NCI-H1417 treated with DMSO at 0.1 percent for 48 hours (cell line): ENCODE measurements around the gene HTRA3.

Experiments used
- DNase-seq: peaks from one replicate; lab custom pipeline; 2025; lab: John Stamatoyannopoulos, UW

HTRA3 gene

DNA sequence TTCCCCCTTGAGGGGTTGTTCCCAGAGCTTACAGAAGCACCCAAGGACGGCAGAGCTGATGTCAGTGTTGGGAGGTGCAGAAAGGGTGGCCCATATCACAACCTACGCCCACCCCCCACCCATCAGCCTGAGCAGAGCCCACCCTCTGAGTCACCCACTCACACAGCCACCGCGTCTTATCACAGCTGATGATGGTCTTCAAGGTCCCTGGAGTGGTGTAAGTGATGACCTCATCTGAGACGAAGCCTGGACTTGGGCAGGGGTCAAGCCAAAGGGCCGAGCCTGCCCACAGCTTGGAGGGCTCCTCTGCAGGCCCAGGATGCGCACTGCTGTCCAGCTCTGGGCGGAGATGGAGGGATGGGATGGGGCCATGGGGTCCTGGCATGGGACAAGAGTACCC lies 3.0 kb upstream of the HTRA3 start:
- no peak for DNase-seq

DNA sequence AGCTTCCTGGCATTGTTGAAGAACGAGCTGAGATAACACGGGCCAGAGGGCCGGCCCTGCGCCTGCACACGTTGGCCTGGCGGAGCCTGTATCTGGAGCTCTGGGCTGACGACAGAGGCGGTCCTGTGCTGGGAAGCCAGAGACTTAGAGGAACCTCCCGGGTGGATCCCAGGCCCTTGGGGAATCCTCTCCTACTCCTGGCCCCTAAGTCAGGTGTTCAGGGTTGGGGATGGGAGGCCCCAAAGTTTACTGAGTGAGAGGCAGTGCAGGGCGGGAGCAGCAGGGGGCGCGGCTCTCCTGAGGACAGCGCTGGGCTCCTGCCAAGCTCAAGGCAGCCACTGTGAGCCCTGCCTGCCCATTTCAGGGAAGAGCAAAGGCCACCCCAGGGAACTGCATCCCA lies 2.5 kb upstream of the HTRA3 start:
- DNase-seq, result no peak

DNA sequence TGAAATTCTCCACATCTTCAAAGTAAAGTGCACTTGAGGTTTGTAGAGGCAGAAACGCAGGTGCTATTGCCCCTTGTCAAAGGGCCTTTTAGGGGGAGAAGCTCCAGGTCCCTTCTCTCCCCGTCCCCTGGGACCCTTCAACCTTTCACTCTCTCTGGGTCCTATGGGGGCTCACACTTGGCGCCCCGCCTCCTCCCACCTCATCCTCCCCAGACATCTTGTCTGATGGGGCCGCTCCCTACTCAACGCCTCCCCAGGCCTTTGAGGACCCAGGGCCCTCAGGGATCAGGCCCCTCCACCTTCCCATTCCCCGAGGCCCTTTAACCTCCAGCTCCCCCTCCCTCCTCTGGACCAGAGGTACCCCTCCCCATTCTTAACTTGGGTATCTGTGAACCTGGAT lies 1.3 kb upstream of the HTRA3 start:
- DNase-seq, result no peak

DNA sequence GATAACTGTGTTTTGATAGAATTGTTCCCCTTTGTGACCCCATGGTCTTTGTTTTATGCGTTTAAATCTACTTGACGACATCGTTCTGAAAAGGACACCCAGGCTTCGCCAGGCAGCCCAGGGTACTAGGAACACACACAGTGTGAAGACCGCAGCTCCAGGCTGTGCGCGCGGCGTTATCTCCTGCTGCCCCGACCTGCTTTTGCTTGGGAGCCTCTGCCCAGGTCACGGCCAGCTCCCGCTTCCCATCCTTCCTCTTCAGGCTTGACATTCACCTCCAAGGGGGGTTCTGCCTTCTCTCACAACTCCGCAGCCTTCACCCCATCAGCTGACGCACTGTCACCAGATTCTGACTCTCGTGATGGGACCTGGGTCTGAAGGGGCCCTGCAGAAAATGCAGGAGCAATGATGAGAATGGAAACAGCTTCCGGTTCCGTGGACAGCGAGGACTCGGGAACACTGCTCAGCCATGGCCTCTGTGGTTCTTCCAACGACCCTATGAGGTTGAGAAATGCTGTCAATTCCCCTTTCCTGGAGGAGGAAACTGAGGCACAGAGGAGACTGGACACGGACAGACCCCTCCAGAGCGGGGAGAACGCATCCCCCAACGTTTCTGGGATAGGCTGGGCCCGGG lies 536 bp upstream of the HTRA3 start:
- DNase-seq, result no peak

DNA sequence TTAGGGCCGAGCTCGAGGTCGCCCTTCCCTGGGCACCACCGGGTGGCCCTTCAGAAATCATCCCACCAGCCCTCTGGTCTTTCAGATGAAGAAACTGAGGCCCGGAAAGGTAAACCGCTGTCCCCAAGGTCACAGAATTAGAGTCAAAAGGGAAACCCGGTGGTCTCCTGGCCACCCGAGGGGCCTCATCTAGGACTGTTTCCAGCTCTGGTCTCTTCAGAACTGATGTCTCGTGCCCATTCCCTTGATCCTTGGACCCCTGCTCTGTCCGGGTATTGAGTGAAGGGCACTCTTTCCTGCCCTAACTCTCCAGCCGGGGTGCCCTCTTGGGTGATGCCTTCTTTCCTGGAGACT lies 841 bp downstream of the HTRA3 start:
- no peak for DNase-seq

DNA sequence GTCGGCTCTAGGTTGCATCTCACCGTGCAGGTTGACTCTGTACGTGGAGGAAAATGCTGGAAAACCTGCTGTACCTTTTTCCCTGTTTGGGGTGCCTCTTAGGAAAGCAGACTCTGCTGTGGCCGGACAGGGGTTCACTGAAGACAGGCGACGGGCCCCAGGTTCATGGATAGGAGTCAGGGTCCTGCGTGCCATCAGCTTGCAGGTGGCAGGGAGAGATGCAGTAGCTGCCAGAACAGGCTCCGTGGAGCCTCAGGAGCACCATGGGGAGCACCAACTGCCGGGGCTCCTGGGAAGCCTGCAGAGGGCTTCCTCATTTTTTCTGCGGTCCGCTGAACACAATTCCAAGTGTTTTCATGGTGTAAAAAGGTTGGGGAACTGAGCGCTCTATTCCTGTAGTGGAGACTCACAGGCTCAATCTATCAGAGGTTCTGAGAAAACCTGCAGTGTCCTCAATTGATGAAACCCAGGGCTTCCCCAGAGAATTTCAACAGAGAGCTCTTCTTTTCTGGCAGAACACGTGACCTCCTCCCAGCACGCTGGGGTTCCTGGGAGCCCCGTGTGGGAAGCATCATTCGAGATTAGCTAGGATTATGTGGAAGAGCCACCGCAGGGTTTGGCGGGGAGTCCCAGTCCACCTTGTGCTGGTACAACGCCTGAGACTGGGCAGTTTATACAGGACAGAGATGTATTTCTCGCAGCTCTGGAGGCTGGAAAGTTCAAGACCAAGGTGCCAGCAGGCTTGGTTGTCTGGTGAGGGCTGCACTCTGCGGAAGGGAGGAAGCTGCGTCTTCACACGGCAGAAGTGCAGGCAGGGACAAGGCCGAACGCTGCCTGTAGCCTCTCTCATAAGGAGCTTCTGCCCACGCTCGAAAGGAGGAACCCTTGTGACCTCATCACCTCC lies 1.6 kb downstream of the HTRA3 start:
- DNase-seq, result no peak

DNA sequence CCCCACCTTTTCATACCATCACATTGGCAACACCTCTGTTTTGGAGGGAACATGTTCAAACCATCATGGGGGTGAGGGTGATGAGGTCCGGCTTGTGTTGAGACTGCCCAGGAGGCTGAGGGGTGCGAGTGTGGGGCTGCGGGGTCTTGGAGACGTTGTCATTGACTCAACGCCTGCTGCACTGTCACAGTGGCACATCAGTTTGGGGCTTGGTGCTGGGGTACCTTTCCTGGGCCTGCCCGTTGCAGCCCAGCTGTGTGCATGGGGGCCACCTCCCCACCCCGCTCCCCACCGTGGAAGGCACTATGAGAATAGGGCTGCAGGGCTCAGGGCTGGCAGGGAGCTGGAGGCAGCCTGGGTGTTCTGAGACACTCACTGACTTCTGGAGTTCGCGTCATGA lies 2.3 kb downstream of the HTRA3 start:
- no peak for DNase-seq

DNA sequence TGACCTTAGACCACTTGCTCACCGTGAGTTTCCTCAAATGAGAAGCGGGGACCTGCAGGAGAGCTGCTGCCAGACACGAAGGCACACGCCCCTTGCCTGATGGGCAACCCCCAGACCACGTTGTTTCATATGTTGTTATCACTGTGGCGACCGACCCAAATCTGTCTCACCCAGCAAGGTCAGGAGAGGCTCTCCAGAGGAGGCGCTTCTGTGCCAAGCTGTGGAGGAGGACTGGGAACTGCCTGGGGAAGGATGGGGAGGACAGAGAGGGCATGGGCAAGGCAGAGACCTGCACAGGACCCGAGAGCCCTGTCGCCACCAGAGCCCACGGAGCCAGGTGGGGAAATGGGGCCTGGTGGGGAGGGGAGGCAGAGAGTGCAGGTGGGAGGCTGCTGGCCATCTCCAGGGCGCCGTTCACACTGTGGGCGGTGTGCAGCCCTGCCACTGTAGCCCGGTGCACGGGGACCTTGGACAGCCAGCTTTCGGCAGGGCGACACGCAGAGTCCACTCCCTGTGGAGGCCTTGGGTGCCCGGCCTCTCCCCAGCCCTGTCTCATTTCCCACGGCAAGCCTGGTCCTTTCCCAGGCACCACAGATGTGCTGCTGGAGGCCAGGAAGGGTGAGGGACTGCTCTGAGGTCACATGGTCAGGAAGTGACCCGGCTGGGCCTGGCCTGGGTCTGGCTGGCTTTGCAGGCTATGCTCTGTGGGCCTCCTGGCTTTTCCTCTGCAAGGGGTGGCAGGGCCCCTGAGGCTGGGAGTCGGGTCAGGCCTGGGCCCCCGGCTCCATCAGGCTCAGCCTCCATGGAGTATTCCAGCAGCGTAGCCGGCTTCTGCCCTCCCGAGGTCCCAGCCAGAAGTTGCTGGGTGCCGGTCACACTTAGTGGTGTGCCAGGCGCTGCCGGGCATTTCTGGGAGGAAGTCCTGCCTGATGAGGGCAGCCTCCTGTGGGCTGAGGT lies 3.2 kb downstream of the HTRA3 start:
- DNase-seq, result no peak

DNA sequence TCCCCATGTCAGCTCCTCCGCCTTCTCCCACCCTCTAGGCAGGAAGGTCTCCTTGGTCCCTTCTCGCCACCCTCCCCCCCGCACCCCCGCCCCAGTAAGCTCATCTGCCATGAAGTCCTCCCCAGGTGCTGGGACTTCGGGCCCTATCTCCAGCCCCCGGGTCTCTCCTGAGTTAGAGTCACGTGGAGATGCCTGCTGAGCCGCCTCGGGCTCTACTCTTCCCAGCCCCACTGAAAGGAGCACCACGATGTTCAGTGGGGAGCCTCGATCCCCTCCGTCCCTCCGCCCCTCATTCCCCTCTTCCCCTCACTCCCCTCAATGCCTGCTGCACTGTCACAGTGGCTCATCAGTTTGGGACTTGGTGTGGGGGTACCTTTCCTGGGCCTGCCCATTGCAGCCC lies 3.9 kb downstream of the HTRA3 start:
- no peak for DNase-seq

DNA sequence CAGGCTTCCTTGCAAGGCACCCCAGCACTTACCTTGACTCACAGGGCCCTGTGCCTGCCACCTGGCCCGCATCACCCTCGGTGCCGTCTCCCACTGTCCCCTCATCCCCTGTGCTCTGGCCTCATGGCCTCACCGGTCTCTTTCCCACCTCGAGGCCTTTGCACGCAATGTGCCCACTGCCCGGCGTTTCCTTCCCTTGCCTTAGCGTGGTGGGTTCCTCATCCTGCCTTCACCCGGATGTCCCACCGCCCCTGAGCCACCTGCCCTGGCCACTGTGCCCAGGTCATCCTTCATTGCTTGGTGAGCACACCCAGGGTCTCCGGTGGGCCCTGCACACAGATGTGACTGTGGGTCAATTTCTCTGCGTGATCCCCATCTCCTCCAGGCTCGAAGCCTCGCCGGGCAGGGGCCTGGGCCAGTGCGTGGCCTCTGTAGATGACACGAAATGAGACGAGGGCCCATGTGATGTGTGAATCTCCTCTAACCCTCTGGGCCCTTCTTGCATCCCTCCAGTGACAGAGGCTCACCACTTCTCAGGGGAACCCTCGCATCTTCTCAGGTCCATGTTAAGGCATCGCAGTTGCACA lies 4.6 kb downstream of the HTRA3 start:
- no peak for DNase-seq

DNA sequence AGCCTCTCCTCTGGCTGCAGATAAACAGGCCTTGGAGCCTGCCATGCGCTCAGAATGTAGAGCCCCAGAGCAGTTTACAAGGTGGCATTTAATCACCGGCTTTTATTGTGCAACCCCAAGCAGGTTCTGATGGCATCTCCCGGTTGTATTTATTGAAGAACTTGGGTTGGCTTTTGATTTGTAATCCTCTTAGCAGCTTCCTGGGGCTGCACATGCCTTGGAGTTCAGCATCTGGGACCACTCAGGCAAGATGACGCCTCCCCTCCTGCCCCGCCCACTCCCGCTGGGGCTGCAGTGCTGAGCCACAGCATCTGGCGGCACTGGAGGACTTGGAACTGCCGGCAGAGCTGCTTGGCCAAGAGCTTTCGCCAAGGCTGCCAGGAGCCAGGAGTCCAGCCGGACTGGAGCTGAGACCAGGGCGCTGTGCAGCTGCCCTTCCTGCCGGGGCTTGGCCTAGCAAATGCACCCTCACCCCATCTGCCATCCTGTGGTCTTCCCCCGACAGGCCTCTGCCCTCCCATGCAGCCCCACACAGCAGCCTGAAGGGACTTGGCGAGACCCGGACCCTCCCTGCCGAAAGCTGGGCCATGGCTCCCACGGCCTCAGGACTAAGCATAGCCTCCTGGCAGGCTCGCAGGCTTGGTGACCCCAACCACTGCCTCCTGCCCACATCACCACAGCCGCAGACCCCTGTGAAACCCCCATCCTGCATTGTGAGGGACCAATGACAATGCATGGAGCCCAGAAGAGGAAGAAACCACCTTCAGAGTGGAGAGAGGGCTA lies 5.4 kb downstream of the HTRA3 start:
- DNase-seq, result no peak

DNA sequence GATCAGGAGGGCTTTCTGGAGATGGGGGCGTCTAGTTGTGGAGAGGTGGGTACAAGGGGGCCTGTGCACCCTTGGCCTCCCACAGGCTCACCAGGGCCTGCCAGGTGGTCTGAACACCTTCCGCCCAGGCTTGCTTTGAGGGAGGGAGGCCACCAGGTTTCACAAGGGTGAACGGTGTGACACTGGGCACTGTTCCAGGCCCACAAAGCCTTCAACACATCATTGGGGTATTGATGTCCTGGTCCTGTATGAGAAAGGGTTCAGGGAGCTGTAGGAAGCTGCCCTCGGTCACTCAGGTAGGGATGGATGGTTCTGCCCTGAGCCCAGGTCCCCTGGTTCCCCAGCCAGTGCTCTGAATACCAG lies 6.0 kb downstream of the HTRA3 start:
- no peak for DNase-seq

DNA sequence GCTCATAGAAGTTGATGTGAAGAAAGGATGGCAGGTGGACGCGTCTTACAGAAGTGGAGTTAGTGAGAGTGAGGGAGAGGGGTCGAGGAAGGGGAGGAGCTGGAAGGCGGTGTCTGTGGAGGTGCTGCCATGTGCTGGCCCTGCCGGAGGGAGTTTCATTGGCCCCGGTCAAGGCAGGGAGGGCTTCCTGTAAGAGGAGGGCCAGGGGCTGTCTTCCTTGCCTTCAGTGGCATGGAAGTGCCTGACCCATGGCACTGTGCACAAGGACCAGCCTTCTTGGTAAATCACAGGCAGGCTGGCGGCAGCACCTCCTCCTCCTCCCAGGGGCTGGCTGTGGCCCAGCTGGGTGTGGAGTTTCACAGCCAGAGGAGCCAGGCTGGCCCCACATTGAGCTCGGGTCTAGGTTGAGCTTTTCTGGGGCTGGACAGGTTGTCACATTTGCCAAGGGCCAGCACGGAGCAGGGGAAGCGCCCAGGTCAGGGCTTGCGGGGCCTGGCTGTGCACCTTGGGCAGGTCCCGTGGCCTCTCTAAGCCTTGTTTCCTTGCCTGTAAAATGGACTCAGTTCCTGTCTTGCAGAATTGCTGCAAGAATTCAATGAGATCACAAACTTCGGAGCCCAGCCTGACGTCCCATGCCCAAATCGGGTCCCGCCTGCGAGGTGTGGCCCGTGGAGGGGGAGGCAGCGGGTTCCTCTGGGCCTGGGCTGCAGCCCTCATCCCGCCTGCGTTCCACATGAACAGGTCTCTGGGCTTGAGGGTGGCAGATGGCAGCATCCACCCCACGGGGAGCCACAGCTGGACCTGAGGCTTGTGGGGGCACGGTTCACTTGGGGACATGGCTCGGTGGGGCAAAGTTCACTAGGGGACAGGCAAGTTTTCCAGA lies 7.0 kb downstream of the HTRA3 start:
- DNase-seq, result no peak

DNA sequence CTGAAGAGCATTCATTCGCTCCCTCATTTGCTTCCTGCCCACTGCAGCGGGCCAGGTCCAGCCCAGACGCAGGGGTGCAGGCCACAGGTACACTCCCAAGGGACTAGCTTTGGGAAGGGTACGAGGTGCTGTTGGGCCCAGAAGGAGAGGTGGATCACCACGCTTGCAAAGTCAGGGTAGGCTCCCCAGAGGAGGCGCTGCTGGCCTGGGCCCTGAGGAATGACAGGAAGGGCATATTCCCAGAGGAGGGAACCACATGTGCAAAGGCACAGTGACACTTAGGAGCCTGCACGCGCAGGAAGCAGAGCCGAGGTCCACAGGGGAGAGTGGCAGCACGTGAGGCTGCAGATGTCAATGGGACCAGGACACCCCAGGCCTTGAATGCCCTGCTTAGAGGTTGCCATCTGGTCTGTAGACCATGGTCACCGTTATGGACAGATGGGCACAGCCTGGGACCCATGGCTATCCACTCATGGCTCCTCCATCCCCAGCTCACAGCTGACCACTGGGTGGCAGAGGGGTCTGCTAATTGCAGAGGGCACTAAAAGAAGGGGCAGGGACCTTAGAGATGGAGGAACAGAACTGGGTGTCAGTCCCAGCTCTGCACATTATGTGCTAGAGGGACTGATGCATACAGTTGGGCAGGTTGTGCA lies 7.9 kb downstream of the HTRA3 start:
- no peak for DNase-seq

DNA sequence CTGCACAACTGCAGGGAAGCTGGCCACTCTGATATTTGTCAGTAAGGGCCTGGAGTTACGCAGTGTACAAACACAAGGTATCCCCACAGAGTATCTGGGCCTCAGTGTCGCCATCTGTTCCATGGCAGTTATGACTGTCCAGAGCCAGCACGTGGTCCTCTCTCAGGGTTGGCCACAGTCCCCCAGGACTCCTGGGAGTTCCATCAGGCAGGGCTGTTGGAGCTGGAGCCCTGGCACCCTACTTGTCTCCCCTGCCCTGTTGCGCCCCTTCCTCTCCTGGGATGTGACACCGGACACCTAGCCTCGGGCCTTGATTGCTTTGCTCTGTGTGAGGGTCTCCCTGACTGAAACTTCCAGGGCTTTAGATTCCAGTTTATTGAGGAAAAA lies 8.4 kb downstream of the HTRA3 start:
- no peak for DNase-seq

DNA sequence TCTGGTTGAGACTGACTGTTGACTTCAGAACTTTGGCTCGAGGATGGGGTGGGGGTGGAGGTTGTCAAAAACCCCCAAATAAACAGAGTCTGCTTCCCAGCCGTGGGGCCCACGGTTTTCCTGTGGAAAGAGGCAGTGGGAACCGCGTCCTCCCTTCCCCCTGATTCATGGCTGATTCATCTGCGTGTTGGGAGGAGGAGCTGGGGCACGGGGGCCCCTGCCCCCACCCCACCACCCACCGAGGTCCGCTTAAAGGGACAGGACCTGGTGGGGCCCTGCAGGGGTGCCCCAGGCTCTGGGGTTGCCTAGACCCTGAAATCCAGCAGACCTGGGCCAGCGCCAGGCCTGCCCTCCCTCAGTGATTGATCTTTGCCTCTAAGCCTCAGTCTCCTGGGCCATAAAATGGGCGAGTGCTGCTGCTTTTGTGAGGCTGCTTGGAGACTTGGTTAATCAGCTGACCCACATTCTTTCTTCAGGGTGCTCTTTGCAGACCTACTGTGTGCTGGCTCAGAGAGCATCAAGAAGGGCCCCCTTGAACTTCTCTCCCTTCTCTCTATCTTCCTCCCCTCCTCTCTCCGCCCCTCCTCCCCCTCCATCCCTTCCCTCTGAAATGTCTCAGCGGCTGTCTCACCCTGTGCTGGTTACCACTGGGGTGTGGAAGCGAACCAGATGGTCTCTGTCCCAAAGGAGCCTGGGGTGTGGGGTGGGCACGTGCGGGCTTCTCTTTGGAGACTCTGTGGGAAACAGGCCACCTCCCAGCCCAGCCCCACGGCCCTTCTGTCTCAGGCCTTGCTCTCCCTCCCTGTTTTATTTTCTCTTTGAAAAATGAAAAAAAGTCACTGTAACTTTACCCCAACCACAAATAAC lies 9.1 kb downstream of the HTRA3 start:
- no peak for DNase-seq

DNA sequence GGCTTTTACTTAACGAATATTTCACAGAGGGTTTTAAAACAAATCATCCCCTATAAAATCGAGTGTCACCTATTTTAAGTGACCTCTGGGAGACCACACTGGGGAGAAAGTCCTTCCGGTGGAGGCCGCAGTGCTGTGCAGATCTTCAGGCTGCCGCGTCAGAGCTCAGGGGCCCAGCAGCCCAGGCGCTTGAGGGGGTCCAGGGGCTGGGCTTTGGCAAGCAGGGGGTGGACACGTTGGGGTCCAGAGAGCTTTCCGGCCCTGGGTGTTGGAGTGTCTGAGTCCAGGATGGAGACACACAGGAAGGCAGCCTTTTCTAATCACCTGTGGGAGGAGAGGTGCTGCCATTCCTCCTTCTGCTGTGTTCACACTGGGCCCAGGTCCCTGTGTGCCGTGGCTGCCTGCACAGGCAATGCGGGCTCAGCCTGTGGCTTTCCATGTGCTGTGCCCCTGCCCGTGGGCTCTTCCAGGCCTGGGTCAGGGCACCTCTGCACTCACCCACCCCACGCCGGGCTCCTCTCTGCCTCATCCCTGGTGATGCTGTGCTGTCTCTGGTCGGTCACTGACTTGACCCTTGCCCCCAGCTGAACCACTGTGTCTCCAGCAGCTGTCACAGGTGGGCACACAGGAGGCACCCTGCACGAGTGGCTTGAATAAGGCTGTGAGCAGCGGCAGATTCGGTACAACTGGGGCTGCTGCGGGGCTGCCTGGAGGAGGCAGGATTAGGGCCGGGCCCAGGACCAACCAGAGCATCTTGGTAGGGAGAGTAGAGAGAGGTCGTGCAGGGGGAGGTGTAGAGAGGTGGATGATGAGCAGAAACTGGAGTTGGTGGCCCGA lies 10.0 kb downstream of the HTRA3 start:
- no peak for DNase-seq
